ENCODE measurements around the gene EDC4.

The EDC4 gene, protein sequence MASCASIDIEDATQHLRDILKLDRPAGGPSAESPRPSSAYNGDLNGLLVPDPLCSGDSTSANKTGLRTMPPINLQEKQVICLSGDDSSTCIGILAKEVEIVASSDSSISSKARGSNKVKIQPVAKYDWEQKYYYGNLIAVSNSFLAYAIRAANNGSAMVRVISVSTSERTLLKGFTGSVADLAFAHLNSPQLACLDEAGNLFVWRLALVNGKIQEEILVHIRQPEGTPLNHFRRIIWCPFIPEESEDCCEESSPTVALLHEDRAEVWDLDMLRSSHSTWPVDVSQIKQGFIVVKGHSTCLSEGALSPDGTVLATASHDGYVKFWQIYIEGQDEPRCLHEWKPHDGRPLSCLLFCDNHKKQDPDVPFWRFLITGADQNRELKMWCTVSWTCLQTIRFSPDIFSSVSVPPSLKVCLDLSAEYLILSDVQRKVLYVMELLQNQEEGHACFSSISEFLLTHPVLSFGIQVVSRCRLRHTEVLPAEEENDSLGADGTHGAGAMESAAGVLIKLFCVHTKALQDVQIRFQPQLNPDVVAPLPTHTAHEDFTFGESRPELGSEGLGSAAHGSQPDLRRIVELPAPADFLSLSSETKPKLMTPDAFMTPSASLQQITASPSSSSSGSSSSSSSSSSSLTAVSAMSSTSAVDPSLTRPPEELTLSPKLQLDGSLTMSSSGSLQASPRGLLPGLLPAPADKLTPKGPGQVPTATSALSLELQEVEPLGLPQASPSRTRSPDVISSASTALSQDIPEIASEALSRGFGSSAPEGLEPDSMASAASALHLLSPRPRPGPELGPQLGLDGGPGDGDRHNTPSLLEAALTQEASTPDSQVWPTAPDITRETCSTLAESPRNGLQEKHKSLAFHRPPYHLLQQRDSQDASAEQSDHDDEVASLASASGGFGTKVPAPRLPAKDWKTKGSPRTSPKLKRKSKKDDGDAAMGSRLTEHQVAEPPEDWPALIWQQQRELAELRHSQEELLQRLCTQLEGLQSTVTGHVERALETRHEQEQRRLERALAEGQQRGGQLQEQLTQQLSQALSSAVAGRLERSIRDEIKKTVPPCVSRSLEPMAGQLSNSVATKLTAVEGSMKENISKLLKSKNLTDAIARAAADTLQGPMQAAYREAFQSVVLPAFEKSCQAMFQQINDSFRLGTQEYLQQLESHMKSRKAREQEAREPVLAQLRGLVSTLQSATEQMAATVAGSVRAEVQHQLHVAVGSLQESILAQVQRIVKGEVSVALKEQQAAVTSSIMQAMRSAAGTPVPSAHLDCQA (N-terminal part only)

DNA sequence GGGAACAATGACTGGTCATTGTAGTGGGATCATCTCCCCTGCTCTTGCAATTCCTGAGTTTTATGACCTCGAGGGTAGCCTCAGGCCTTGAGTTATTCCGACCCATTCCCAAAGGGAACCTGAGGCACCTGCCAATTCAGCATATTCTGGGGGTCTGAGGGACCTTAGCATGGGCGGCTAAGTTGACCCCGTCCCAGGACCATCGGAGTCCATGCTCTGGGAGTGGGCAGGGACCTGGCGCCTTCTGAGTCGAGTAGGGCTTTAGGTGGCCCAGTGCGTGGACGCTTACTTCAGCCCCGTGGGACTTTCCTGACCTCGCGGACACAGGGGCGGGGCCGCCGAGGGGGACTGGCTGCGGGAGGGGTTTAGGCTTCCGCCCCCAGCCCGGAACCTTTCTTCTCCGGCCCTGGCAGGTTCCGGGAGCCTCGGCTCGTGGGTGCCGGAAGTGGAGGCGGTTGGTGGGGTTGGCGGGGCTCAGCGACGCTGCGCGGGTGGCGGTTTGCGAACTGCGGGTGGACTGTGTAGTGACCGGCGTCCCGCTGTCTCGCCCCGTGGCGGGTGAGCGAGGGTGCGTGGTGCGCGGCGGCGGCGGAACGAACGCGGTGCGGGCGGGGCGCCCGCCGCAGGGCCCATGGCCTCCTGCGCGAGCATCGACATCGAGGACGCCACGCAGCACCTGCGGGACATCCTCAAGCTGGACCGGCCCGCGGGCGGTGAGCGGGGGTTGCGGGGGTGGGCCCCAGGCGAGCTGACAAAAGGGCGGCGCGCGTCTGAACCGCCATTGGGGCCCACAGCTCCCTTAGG lies at the start of gene EDC4:
EDC4 (plus strand) TSS at position 422 of the 804 bp plus-strand sequence; CDS start at position 632, 210 bp downstream.
- DNase-seq (ENCODE audit: low read depth, low spot score), result peak; percentile 77
- TF ChIP-seq, protein P1, sequence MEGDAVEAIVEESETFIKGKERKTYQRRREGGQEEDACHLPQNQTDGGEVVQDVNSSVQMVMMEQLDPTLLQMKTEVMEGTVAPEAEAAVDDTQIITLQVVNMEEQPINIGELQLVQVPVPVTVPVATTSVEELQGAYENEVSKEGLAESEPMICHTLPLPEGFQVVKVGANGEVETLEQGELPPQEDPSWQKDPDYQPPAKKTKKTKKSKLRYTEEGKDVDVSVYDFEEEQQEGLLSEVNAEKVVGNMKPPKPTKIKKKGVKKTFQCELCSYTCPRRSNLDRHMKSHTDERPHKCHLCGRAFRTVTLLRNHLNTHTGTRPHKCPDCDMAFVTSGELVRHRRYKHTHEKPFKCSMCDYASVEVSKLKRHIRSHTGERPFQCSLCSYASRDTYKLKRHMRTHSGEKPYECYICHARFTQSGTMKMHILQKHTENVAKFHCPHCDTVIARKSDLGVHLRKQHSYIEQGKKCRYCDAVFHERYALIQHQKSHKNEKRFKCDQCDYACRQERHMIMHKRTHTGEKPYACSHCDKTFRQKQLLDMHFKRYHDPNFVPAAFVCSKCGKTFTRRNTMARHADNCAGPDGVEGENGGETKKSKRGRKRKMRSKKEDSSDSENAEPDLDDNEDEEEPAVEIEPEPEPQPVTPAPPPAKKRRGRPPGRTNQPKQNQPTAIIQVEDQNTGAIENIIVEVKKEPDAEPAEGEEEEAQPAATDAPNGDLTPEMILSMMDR (IDR thresholded peaks at IDR 0.05; ENCODE audit: low read depth, low read length), result no peak
- peak within 1 kb of the TSS; percentile 93 for H3K4me3 ChIP-seq (ENCODE audit: low read depth, low read length)
- in situ Hi-C loops (cut with HindIII; ENCODE audit: low sequenced_read_pairs), result no loop called here

DNA sequence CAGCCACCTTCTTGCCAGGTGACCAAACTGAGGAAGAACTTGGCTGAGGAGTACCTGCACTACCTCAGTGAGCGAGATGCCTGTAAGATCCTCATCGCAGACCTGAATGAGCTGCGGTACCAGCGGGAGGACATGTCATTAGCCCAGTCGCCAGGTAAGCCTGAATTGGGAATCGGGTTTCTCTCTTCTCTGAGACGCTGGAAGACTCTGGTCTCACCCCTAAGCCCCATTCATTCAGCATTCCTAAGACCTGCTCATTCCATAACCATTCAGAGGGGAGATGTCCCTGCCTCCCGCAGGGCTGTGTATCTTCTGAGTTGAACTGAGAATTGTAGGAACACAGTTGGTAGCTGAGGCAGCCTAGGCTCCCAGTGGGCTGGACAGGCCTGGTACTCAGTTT lies 47.7 kb upstream of the EDC4 start:
- TF ChIP-seq, protein P1 (IDR thresholded peaks at IDR 0.05; ENCODE audit: low read depth, low read length), result no peak
- DNase-seq (ENCODE audit: low read depth, low spot score), result no peak
- in situ Hi-C loops (cut with HindIII; ENCODE audit: low sequenced_read_pairs), result no loop called here
- H3K4me3 ChIP-seq (ENCODE audit: low read depth, low read length), result no peak overlapping the region

DNA sequence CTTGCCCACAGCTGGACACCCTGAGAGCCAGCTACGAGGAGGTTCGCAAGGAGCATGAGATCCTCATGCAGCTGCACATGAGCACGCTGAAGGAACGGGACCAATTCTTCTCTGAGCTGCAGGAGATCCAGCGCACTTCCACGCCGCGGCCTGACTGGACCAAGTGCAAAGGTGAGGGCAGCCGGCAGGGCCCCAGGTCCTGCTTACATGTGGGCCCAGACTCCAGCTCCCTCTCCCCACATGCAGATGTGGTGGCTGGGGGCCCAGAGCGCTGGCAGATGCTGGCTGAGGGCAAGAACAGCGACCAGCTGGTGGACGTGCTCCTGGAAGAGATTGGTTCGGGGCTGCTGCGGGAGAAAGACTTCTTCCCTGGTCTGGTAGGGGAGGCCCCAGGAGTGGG lies 46.9 kb upstream of the EDC4 start:
- no peak for DNase-seq (ENCODE audit: low read depth, low spot score)
- no peak overlapping the region for H3K4me3 ChIP-seq (ENCODE audit: low read depth, low read length)
- in situ Hi-C loops (cut with HindIII; ENCODE audit: low sequenced_read_pairs), result no loop called here
- TF ChIP-seq, protein P1 (IDR thresholded peaks at IDR 0.05; ENCODE audit: low read depth, low read length), result no peak

DNA sequence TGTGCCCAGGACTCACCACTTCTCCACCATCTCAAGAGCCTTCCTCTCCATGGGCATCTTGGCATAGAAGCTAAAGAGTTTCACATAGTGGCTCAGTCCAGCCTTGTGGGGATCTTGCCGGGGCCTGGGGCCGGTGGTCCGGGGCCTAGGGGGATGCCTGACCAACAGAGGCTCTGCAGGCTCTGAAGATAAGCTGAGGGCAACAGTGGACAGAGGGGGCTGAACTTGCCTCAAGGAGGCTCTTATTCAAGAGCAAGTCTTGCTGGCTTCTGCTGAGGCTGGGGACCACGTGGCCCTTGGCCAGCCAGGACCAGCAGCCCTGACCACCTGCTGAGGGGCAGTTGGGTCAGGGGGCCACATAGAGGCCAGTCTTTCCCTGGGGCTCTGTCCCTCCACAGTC lies 44.2 kb upstream of the EDC4 start:
- TF ChIP-seq, protein P1 (IDR thresholded peaks at IDR 0.05; ENCODE audit: low read depth, low read length), result no peak
- in situ Hi-C loops (cut with HindIII; ENCODE audit: low sequenced_read_pairs), result no loop called here
- no peak for DNase-seq (ENCODE audit: low read depth, low spot score)
- no peak overlapping the region for H3K4me3 ChIP-seq (ENCODE audit: low read depth, low read length)

DNA sequence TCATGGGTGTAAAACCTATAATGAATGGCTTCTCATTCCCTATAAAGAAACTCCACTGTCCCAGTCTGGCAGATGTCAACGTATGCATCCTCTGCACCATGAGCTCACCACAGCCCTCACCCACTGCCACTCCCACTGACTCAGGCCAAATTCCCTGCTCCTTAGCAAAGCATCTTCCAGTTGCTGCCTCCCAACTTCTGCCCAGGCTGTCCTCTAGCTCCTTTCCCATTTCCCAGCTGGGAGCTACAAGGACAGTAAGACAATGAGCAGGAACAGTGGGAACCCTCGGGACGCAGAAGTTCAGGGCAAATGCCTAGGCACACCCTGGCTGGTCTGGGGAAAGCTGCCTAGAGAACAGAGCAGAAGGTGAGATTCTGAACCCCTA lies 39.8 kb upstream of the EDC4 start:
- H3K4me3 ChIP-seq (ENCODE audit: low read depth, low read length), result peak overlapping the region; percentile 67
- peak; percentile 45 for DNase-seq (ENCODE audit: low read depth, low spot score)
- in situ Hi-C loops (cut with HindIII; ENCODE audit: low sequenced_read_pairs), result no loop called here
- TF ChIP-seq, protein P1 (IDR thresholded peaks at IDR 0.05; ENCODE audit: low read depth, low read length), result no peak

All from astrocyte of the spinal cord (primary cell).